Measurements from ENCODE around the gene KLHL28.

GRCh38 chr14:44995196-44995595, 33.4 kb upstream of the KLHL28 start:
- TF ChIP-seq EP300 (IDR thresholded peaks at IDR 0.05; ENCODE audit: low read depth) (no peak), CTCF (IDR thresholded peaks at IDR 0.05) (no peak)
